RWPE2 (cell line): Measurements from ENCODE around the gene ZSCAN21.
A peak's percentile ranks its signal among the peaks of the same experiment; 100 is the strongest.

Experiments
- ATAC-seq: fragments of 200-7000 bp; cut with Tn5 transposase; 3 replicates; pipeline ENCODE4 v1.9.1; 2021; ENCODE audit warnings: low read depth
- DNase-seq: peaks from one replicate; pipeline ENCODE4 v3.0.0-alpha.2; 2020; ENCODE audit warnings: low spot score
- H3K27ac ChIP-seq: fragments of 450-650 bp; 2 replicates; pipeline ENCODE4 v1.5.1; 2017; ENCODE audit warnings: mild to moderate bottlenecking; ENCODE audit not compliant: poor library complexity, severe bottlenecking
- H3K27me3 ChIP-seq: fragments of 250-450 bp; sonication (Bioruptor Pico); 2 replicates; pipeline ENCODE4 v1.5.1; 2021; ENCODE audit warnings: mild to moderate bottlenecking, moderate library complexity; ENCODE audit not compliant: insufficient read depth, poor library complexity, severe bottlenecking
- H3K36me3 ChIP-seq: fragments of 250-450 bp; sonication (Bioruptor Pico); 2 replicates; pipeline ENCODE4 v1.5.1; 2020; ENCODE audit warnings: low read depth, mild to moderate bottlenecking, moderate library complexity
- H3K4me1 ChIP-seq: fragments of 250-450 bp; sonication (Bioruptor Pico); 2 replicates; pipeline ENCODE4 v1.5.1; 2021; ENCODE audit warnings: mild to moderate bottlenecking, moderate library complexity; ENCODE audit not compliant: insufficient read depth, poor library complexity, severe bottlenecking
- H3K4me3 ChIP-seq: fragments of 250-450 bp; sonication (Bioruptor Pico); 2 replicates; pipeline ENCODE4 v1.5.1; 2021; ENCODE audit warnings: mild to moderate bottlenecking, moderate library complexity; ENCODE audit not compliant: severe bottlenecking
- H3K9me3 ChIP-seq: fragments of 250-450 bp; sonication (Bioruptor Pico); 2 replicates; pipeline ENCODE4 v1.5.1; 2021; ENCODE audit warnings: mild to moderate bottlenecking, moderate library complexity; ENCODE audit not compliant: severe bottlenecking
- TF ChIP-seq, protein P1 (sequence below): fragments of 450-650 bp; IDR thresholded peaks from one replicate; pipeline ENCODE4 v1.5.1; 2017; ENCODE audit warnings: mild to moderate bottlenecking, moderate library complexity; ENCODE audit not compliant: poor library complexity, severe bottlenecking

ZSCAN21 gene

DNA sequence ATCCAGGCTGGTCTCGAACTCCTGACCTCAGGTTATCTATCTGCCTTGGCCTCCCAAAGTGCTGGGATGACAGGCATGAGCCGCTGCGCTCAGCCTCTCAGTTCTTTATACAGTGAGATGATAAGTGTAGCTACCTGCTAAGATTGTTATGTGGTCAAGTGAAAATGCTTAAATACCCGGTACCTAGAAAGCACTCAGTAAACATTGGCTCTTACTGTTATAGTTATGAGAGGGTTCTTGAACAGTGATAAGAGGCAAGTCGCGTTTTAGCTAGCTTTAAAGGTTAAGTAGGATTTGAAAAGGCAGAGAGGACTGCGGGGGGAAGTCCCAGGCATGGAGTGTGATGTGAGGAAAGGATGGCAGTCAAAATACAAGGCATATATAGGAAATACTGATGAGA lies 29.7 kb upstream of the ZSCAN21 start:
- Histone ChIP-seq H3K9me3 (no peaks in the 10 kb centered on the region), H3K27ac (no peak overlapping the region), H3K27me3 (no peaks in the 10 kb centered on the region), H3K4me3 (no peak overlapping the region), H3K4me1 (peaks cover 24% of the 10 kb centered on the region), H3K36me3 (peaks cover 67% of the 10 kb centered on the region)
- TF ChIP-seq, protein P1, sequence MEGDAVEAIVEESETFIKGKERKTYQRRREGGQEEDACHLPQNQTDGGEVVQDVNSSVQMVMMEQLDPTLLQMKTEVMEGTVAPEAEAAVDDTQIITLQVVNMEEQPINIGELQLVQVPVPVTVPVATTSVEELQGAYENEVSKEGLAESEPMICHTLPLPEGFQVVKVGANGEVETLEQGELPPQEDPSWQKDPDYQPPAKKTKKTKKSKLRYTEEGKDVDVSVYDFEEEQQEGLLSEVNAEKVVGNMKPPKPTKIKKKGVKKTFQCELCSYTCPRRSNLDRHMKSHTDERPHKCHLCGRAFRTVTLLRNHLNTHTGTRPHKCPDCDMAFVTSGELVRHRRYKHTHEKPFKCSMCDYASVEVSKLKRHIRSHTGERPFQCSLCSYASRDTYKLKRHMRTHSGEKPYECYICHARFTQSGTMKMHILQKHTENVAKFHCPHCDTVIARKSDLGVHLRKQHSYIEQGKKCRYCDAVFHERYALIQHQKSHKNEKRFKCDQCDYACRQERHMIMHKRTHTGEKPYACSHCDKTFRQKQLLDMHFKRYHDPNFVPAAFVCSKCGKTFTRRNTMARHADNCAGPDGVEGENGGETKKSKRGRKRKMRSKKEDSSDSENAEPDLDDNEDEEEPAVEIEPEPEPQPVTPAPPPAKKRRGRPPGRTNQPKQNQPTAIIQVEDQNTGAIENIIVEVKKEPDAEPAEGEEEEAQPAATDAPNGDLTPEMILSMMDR = no peak
- DNase-seq (no peak), ATAC-seq (no peak)

DNA sequence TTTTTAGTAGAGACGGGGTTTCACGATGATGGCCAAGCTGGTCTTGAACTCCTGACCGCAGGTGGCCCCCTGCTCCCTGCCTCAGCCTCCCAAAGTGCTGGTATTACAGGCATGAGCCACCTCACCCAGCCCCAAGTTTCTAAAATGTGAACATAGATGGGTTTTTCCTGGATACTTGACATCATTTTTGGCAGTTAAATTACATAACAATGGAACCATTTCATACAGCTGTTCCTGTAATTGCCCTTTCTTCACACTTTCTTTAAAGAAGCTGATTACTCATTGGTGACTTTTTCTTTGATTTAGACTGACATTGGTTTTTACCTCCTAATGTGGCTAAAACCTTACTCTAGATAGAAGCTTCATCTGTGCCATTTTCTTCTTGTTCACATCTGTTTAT lies 28.3 kb upstream of the ZSCAN21 start:
- Histone ChIP-seq H3K36me3 (peaks cover 79% of the 10 kb centered on the region), H3K4me1 (peaks cover 29% of the 10 kb centered on the region), H3K27me3 (no peaks in the 10 kb centered on the region), H3K9me3 (no peaks in the 10 kb centered on the region), H3K27ac (no peak overlapping the region), H3K4me3 (no peak overlapping the region)
- ATAC-seq (no peak), DNase-seq (no peak)
- TF ChIP-seq, protein P1 = no peak

DNA sequence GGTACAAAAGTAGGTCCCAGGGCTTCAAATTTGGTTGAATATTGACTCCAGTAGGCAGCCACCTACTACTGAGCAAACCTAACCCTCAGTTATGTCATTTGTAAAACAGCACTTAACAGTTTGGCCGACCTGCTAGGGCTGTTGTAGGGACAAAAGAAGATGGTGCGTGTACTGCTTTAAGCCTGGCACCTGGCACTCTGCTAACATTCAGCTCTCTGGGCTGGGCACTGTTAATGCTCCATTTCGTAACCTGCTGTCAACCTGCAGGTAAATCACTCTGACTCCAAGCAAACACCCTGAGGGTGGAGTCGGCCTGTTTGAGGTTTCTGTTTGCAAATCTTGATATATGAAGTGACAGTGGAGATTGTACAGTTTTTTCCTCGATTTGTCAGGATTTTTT lies 27.0 kb upstream of the ZSCAN21 start:
- TF ChIP-seq, protein P1 = no peak
- ATAC-seq (peak; percentile 82), DNase-seq (no peak)
- H3K9me3 ChIP-seq = no peaks in the 10 kb centered on the region
- H3K27me3 ChIP-seq = no peaks in the 10 kb centered on the region
- H3K27ac ChIP-seq = peak overlapping the region; percentile 23
- peaks cover 24% of the 10 kb centered on the region for H3K4me1 ChIP-seq
- peaks cover 79% of the 10 kb centered on the region for H3K36me3 ChIP-seq
- H3K4me3 ChIP-seq = no peak overlapping the region

DNA sequence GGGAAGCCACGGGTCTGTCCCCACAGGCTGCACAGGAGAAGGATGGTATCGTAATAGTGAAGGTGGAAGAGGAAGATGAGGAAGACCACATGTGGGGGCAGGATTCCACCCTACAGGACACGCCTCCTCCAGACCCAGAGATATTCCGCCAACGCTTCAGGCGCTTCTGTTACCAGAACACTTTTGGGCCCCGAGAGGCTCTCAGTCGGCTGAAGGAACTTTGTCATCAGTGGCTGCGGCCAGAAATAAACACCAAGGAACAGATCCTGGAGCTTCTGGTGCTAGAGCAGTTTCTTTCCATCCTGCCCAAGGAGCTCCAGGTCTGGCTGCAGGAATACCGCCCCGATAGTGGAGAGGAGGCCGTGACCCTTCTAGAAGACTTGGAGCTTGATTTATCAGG lies 26.0 kb upstream of the ZSCAN21 start:
- ATAC-seq = no peak
- peaks cover 79% of the 10 kb centered on the region for H3K36me3 ChIP-seq

DNA sequence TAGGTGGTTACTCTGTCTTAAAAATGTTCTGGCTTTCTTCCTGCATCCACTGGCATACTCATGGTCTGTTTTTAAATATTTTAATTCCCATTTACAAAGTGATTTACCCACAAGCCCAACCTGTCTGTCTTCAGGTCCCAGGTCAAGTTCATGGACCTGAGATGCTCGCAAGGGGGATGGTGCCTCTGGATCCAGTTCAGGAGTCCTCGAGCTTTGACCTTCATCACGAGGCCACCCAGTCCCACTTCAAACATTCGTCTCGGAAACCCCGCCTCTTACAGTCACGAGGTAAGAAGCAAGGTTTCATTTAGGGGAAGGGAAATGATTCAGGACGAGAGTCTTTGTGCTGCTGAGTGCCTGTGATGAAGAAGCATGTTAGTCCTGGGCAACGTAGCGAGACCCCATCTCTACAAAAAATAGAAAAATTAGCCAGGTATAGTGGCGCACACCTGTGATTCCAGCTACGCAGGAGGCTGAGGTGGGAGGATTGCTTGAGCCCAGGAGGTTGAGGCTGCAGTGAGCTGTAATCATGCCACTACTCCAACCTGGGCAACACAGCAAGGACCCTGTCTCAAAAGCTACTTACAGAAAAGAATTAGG lies 25.5 kb upstream of the ZSCAN21 start:
- Histone ChIP-seq H3K9me3 (no peaks in the 10 kb centered on the region), H3K36me3 (peaks cover 76% of the 10 kb centered on the region), H3K4me1 (peaks cover 24% of the 10 kb centered on the region), H3K4me3 (no peak overlapping the region), H3K27me3 (no peaks in the 10 kb centered on the region), H3K27ac (no peak overlapping the region)
- TF ChIP-seq, protein P1 = no peak
- no peak for DNase-seq
- ATAC-seq = no peak

More for the DNA sequence above, 26.0 kb upstream of the ZSCAN21 start:
- Histone ChIP-seq H3K27ac (peak overlapping the region; percentile 23), H3K9me3 (no peaks in the 10 kb centered on the region), H3K4me3 (no peak overlapping the region), H3K4me1 (peaks cover 24% of the 10 kb centered on the region), H3K27me3 (no peaks in the 10 kb centered on the region)
- TF ChIP-seq, protein P1 = no peak
- no peak for DNase-seq
